Measurements from ENCODE around the gene COL11A2.
"Not testable (repeated sequence)": the region's sequence is repeated elsewhere in the genome, so short reads cannot be mapped to it uniquely, and the experiment has no call there.

Gene COL11A2

DNA sequence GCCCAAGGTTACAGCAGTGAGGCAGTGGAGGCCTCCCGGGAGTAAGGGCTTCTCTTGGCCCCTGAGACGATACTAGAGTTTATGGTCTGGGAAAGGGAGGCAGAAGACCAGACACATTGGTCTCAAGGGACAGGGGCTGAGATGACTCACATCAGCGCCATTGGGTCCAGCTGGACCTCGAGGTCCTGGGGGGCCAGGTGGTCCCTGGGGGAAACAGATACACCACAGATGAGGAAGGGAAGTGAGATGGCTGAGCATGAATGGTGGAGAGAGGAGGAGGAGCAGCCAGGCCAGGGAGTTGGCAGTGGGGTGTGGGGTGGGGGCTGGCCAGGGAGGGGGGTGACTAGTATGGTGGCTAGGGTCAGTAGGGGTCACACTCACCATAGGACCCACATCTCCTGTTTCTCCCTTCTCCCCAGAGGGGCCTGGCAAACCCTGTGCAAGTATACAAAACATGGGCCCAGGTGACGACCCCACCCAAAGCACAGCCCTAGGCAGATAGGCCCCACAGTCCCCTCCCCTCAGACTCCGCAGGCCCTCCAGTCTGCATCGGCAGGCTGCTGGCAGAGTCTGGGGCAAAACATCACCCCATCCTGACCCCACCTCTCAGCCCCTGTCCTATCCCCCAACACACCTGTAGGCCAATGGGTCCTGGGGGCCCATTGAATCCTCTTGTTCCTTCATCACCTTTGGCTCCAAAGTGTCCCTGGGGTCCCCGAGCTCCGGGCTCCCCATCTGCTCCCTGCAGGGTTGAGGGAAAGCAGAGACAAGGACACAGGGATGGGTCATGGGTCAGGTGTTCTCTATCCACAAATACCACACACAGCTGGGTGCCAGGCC, 21.9 kb downstream of the COL11A2 start:
- no peak for DNase-seq

DNA sequence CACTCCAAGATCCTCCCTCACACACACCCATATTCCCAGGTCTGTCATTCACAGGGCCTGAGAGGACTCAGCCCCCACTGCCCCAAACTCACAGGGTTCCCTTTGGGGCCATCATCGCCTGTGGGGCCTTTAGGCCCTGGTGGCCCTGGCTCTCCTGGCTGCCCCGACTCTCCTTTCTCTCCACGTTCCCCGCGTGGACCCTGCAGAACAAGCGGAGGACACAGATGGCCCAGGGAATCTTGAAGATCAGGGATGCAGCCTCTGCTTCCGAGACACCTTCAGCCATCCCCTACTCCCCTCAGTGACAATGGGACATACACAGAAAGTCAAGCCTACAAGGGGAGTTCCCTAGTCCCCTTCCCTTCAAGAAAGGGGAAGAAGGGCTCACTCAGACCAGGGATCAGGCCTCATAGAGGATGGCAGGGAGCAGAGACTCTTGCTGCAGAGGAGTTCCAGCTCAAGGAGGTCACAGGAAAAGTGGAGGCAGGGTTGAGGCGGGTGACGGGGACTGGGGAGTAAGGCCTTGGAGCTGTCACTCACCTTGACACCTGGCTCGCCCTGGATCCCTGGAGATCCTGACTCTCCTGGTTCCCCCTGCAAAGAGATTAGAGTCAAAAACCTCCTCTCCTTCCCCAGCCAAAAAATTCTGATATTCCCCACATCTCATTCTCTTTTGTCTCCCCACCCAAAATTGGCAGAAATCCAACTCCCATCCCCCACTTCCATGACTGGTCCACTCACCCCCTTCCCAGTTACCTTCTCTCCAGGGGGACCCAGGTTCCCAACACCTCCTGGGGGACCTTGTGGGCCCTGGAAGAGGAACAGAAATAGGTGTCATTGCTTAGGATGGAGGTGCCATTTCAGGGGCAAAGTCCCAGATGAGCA, 22.7 kb downstream of the COL11A2 start:
- DNase-seq: no peak

DNA sequence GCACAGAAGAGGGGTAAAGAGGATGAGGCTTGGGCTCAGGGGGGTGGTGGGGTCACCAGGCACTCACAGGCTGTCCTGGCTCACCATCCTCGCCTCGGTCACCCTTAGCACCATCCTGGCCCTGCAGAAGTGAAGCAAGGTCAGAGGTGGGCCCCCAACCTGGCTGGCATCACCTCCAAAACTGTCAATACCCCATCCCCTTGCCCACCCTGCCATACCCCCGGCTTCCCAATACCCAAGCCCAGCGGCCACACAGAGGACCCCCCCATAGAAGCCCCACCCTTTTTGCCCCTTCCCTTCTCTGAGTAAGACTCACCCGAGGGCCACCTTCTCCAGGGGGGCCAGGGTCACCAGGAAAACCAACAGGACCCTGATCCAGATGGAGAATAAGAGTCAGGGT, 23.6 kb downstream of the COL11A2 start:
- no peak for DNase-seq

DNA sequence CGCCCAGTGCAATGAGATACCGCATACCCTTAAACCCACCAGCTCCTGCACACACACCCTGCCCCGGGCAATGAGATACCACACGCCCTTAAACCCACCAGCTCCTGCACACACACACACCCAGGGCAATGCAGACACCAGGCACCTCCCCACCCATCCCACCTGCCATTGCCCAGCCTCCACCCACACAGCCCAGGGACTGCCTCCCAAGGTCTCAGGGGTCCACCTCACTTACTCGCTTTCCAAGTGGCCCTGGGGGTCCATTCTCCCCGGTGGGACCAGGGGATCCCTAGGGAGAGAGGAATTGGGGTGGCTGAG, 24.0 kb downstream of the COL11A2 start:
- no peak for DNase-seq

DNA sequence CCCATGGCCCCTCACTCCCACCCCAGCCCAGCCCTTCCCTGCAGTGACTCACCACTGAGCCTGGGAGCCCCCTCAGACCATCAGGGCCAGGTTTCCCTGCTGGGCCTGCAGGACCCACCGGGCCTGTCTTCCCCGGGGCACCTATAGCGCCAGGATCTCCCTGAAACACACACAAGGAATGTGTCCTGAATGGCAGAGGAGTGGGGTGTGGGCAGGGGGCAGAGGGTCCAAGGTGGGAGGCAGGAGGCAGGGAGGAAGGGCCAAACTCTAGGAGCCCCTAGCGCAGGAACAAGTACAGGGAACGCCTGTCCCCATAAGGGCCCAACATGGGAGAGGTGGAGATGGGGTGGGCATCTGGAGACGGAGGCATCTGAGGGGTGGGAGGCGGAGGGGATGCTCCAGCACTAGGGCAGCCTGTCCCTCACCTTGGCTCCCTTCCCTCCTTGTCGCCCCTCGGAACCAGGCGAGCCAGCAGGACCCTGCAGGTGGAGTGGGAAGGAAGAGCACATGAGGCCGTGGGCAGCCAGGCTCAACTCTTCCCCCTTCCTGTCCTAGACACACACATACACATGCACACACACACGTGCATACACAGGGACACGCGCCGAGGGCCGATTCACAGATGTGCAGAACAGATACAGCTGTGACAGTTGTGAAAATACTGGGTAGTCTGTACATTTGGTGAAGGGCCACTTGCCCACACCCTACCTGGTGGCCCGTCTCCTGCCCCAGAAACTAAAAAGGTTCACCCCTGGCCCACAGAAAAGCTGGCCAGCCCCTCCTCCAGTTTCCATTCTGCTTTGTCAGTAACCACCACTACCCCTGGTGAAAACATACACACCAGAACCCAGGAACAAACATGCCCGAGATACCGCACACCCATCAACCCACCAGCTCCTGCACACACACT, 24.6 kb downstream of the COL11A2 start:
- no peak for DNase-seq

DNA sequence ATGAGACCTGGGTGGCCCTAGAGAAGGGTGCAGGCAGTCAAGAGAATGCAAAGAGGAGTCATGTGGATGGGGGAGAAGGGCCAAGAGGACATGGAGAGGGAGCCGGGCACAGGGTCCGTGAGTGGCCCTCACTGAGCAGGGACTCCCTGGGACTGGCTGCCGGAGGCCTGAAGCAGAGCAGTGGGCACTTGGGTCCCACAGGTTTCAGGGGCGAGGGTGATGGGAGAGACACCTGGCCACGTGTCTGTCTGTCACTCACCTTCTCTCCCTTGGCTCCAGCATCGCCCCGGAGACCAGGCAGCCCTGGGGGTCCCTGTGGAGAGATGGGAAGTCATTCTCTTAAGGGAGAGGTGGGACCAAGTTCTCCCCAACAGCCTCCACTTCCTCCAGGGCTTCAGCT, 25.5 kb downstream of the COL11A2 start:
- no peak for DNase-seq

DNA sequence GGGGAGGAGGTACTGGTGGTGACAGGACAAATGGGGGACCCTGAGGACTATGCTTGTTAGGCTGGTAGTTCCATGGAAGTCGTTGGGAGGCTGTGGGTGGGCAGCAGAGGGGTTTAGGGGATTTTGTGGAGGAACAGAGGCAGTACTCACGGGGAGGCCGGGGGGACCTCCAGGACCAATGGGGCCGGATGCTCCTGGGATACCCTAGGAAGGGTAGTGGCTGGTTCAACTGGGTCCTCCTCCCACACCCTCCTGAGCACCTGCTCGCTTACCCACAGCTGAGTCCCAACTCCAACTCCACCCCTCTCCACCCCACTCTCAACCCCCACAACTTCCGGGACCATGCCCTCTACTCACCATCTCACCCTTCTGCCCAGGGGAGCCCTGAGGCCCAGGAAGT, 25.9 kb downstream of the COL11A2 start:
- no peak for DNase-seq

DNA sequence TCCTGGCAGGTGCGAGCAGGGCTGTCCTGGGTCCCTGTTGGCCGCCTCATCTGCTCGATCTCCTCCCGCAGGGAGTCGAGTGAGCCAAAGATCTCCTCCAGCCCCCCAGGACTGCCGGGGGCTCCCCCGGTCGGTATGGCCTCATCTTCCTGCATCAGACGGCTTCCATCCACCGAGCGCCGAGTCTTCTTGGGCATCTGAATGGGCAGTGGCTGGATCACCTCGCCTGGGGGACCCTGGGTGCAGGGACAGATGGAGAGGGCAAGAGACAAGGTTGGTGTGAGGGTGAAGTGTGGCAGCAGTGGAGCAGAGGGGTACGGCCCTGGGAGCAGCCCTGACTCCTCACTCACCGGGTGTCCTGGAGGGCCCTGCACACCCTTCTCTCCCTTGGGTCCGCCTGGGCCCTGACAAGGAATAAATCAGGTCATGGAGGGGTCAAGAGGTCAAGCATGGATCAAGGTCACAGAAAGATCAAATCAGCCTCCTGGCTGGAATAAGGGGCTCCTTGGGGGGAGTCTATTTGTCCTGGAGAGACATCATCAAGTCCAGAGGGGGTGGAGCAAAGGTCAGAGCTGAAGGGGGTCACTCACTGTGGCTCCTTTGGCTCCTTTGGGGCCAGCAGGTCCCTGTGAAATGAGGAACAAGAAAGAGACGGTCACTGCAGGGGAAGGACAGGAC, 26.5 kb downstream of the COL11A2 start:
- DNase-seq: no peak

DNA sequence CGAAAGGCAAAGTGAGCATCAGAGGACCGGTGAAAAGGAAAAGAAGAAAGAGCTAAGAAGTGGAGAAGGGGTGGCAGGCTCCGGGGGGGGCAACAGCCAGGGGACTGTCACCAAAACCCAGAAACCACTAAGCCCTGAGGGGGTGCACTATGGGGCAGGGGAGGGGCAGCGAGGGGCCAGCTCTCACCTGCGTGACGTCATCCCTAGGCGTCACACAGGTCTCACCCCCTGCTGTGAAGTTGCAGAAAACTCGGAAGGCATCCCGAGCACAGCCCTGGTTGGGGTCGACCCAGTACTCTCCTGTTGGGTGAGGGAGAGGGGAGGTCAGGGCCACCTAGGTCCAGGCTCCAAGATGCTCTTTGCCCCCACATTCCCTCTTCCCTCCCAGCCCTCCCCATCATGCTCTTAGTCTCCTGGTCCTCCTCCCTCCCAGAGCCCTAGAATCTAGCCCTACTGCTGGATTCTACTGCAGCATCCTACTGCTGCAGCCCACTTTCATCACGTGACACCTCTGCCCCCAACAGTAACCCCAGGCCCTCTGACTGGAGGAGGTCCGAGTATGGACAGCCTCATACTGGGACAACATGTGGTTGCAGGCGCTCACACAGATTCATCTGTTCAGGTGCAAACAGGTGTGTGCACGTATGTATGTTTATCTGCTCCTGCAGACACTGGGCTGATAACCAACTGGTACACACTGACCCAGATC, 27.4 kb downstream of the COL11A2 start:
- DNase-seq: no peak

DNA sequence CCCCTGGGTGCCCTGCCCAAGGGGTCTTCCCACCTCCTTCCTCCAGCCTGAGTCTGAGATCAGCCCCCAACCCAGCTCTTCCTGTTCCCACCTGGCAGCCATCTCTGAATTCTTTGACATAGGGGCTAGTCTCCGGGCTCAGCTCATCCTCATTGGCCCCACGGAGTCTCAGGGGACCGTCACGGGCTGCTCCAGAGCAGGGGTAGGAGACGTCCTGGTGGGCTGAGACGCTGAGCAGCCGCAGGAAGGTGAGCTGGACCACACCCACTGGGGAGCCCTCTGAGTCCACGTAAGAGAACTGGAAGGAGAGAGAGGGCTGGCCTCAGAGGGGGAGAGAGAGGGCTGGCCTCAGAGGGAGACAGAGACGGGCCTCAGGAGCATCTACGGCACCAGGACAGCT, 28.1 kb downstream of the COL11A2 start:
- no peak for DNase-seq

DNA sequence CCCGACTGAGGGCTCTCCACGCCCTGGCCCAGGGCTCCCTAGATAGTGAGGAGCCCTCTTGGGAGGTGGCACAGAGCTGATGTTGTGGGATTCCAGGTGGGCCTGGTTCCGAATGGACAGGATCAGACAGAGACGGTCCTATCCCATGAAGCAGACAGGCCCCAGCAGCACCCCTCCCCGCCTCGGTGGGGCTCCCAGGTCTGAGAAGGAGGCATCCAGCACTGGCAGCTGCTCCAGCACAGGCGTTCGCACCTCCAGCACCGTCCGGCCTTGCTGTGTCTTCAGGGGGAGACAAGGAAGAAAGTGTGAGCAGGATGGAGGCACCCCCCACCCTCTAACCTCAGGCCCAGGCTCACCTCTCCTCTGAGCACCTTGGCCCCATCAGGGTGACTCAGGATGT, 28.7 kb downstream of the COL11A2 start:
- no peak for DNase-seq

DNA sequence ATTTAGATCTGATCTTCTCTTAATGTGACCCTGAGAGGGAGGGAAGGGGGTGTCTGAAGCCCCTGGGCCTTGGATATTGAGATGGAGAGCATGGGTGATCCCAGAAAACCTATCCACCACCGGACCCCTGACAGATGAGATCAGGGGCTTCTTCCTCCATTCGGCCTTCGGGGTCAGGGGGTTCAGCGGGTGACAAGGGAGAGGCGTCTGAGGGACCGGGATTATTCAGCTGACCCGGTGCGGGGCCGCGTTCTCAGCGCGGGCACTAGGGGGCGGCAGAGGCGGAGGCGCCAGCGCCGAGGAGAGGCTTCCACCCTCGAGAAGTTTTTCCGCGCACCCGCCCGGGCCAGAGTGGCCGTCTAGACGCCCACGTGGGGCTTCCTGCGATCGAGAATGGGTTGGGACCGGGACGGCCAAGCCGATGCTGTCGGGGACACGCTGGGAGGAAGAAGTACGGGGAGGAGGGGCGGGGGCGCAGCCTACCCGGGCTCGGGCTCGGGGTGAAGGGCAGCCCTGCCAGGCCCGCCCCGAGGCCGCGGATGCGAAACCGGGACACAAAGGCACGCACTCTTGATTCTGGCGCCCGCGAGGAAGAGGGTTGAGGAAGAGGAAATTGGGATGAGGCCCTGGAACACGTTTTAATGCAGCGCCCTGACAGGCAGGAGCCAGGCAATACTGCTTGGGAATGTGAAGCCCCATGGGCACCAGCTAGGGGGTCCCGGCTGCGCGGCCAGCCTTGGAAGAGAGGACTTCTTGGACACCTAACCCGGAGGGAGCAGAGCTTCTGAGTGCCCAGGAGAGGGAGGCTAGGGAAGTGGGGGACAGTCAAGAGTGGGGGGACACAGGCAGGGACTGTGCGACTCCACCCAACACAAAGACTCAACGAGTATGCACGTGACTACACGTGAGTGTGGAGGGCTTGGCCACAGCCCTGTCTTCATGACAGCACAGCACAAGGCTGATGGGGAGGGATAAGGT, 30.6 kb downstream of the COL11A2 start:
- peak; percentile 86 for DNase-seq

DNA sequence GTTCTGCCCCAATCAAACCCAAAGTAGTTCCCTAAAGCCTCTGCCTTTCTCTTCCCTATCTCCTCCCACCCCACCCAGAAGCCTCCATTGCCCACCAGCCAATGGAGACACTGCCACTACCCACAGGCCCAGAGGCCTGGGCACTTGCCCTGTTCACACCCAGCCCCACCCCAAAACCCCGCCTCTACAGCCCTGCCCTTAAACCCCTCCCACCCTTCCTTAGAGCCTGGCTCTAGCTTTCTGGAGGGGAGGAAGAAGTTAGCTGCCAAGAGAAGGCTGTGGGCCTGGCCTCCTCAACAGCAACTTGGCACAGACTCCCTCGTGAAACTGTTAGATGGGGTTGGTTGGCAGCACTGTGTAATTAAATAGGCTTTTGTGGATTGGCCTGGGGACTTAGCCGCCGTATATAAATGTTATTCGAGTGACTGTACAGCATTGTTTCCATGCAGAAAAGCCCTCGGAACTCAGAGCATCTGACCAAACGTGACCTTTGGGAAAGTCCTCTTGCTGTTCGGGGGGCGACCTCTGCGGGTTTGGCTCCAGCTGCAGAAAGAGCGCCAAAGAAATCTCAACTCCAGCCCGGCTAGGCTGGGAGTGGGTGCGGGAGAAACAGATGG, 31.4 kb downstream of the COL11A2 start:
- peak; percentile 18 for DNase-seq

DNA sequence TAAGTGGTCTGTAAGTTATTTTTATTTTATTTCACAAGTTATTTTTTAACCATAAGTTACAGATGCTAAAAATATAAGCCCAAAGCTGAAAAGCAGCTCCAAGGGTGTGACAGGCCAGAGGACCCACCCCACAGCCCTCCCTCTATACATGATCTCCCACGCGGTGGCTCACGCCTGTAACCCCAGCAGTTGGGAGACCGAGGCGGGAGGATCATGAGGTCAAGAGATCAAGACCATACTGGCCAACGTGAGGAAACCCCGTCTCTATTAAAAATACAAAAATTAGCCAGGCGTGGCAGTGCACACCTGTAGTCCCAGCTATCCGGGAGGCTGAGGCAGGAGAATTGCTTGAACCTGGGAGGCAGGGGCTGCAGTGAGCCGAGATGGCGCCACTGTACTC, 32.2 kb downstream of the COL11A2 start:
- no peak for DNase-seq

DNA sequence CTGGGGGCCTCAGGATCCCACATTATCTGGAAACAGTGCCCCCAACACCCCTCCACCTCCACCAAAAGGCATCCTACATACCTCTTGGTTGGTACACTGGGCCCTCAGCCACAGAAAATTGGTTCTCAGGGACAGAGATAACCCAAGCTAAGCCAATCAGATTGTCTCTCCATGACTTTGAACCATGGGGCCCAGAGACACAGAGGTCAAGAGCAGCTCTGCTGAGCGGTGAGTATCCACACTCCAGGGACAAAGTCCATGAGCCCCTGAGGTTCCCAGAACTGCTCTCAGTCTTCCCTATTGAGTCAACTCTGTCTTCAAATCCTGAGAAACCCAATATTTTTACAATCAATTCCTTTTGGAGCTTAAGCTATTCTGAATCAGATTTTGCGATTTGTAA, 35.3 kb downstream of the COL11A2 start:
- no peak for DNase-seq

DNA sequence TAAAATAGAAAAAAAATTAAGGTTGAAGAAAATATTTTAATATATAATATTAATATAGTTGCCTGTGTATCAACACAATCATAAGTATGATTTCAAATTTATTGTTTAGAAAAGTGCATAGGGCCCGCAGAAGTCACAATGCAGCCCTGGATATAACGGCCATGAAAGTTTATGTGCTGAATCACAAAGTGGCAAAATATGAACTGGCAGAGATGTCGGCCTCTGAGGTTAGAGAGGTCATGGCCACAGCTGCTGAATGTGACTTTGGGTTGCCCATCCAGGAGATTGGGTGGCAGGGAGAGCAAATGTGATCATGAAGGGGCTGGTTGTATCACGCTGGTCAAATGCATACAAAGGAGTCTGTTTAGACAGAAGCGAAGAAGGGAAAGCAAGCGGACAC, 35.7 kb downstream of the COL11A2 start:
- DNase-seq: no peak

DNA sequence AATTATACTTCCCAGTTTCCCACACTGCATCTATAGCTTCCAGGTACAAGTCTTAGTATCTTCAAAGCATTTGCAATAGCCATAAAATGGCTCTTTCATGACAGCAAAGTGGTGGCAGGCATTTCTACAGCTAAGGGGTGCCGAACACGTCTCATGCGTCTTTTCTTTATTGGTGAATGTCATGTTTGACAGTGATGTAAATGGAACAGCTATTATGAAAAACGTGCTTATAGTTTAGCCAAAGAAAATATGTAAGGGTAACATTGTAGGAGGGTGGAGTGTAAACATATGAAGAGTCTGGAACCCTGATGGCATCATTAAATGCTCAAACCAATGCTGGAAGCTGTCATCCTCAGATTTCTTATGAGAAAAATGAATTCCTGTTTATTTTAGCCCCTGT, 37.9 kb downstream of the COL11A2 start:
- DNase-seq: no peak

DNA sequence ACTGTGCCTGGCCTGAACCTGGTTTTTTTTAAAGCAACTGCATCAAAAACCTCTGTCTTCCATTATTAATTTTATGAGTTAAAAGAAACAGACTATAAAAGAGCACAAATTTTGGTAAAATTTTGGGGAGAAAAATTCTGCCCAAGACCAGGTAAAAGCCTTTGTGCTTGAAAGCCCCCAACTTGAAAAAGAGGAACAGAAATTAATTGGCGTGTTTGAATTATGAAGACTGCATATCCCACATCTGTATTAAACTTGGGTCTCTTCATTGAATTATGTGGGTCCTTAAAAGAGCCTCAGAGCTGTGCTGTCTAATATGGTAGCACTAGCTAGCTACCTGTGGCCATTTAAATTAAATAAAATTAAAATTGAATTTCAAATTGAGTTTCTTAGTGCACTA, 41.2 kb downstream of the COL11A2 start:
- no peak for DNase-seq

DNA sequence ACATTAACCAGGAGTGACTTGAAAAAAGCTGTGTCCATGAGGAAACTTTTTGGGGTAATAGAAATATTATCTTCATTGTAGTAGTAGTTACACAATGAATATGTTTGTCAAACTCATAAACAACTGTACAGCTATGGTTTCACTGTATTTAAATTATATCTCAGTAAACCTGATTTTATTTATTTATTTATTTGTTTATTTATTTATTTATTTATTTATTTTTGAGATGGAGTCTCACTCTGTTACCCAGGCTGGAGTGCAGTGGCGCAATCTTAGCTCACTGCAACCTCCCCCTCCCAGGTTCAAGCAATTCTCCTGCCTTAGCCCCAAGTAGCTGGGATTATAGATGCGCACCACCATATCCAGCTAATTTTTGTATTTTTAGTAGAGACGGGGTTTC, 41.7 kb downstream of the COL11A2 start:
- not testable (repeated sequence) for DNase-seq
